ENCODE data around the gene INSIG2. TPM values are rescaled to one million over a fixed set of nuclear protein-coding genes. Genes with fewer than 3 reads are reported as not detected.

The INSIG2 gene
- total RNA-seq, 1 experiment from 2014 or later, result 13.3 TPM

DNA sequence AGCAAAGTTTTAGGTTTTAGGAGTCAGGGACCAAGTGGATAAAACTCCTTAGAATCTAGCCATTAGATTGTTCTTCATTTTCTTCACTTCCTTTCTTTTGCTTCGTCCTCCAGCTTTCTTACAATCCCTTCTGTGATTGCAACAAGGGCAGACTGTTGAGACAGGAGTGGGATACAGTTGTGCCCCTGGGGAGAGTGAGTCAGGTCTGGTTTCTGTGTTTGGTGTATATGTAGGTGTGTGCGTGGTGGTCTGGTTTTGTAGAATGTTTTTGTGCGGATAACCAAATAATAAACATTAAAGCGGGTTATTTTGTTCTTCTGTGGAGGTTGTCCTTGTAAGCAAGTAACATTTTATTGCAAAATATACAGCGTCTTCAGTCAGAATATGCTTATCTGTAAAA, 7.3 kb downstream of the INSIG2 start:
- Histone ChIP-seq H3K4me1 (ENCODE audit: insufficient read depth, low read length, poor library complexity, severe bottlenecking) (no peaks in the 10 kb centered on the region), H3K27ac (ENCODE audit: low read depth, low read length, poor library complexity, severe bottlenecking) (no peak overlapping the region), H3K27me3 (replicated peaks; ENCODE audit: insufficient read depth, low read depth, low read length, poor library complexity) (no peaks in the 10 kb centered on the region), H3K4me3 (ENCODE audit: low read depth, low read length, poor library complexity, severe bottlenecking) (no peak overlapping the region), H3K9me3 (ENCODE audit: low read depth, low read length, poor library complexity, severe bottlenecking) (no peaks in the 10 kb centered on the region), H3K36me3 (ENCODE audit: insufficient read depth, low read length, poor library complexity, severe bottlenecking) (peaks cover 3% of the 10 kb centered on the region)
- TF ChIP-seq CTCF (conservative IDR thresholded peaks at IDR 0.05; ENCODE audit: low read depth, low read length) (no peak), EZH2 (IDR thresholded peaks at IDR 0.05; ENCODE audit: borderline replicate concordance, low read depth, low read length, poor library complexity, severe bottlenecking) (no peak)
- BruUV-seq (replicated peaks), result no TSS peak
- POLR2A ChIA-PET (ENCODE audit: low non-redundant PET), result no interaction called here
- DNase-seq (ENCODE audit: low spot score), result no peak
- intact Hi-C loops (cut with micrococcal nuclease; ENCODE audit: unreplicated experiment), result no loop called here
- CTCF ChIA-PET, result no interaction called here

GRCh38 chr2:118097657-118098056, 9.4 kb downstream of the INSIG2 start:
- no peak for DNase-seq (ENCODE audit: low spot score)
- H3K9me3 ChIP-seq (ENCODE audit: low read depth, low read length, poor library complexity, severe bottlenecking), result no peaks in the 10 kb centered on the region
- no peaks in the 10 kb centered on the region for H3K27me3 ChIP-seq (replicated peaks; ENCODE audit: insufficient read depth, low read depth, low read length, poor library complexity)
- no peak overlapping the region for H3K27ac ChIP-seq (ENCODE audit: low read depth, low read length, poor library complexity, severe bottlenecking)
- intact Hi-C loops (cut with micrococcal nuclease; ENCODE audit: unreplicated experiment), result no loop called here
- POLR2A ChIA-PET (ENCODE audit: low non-redundant PET), result no interaction called here
- no TSS peak for BruUV-seq (replicated peaks)
- peaks cover 3% of the 10 kb centered on the region for H3K36me3 ChIP-seq (ENCODE audit: insufficient read depth, low read length, poor library complexity, severe bottlenecking)
- TF ChIP-seq EZH2 (IDR thresholded peaks at IDR 0.05; ENCODE audit: borderline replicate concordance, low read depth, low read length, poor library complexity, severe bottlenecking) (no peak), CTCF (conservative IDR thresholded peaks at IDR 0.05; ENCODE audit: low read depth, low read length) (no peak)
- CTCF ChIA-PET, result no interaction called here
- no peak overlapping the region for H3K4me3 ChIP-seq (ENCODE audit: low read depth, low read length, poor library complexity, severe bottlenecking)
- H3K4me1 ChIP-seq (ENCODE audit: insufficient read depth, low read length, poor library complexity, severe bottlenecking), result no peaks in the 10 kb centered on the region

- ChIA-PET POLR2A (ENCODE audit: low non-redundant PET) (no interaction called here), CTCF (no interaction called here)
- Histone ChIP-seq H3K27me3 (replicated peaks; ENCODE audit: insufficient read depth, low read depth, low read length, poor library complexity) (no peaks in the 10 kb centered on the region), H3K27ac (ENCODE audit: low read depth, low read length, poor library complexity, severe bottlenecking) (no peak overlapping the region), H3K36me3 (ENCODE audit: insufficient read depth, low read length, poor library complexity, severe bottlenecking) (peaks cover 3% of the 10 kb centered on the region), H3K4me3 (ENCODE audit: low read depth, low read length, poor library complexity, severe bottlenecking) (no peak overlapping the region), H3K9me3 (ENCODE audit: low read depth, low read length, poor library complexity, severe bottlenecking) (no peaks in the 10 kb centered on the region), H3K4me1 (ENCODE audit: insufficient read depth, low read length, poor library complexity, severe bottlenecking) (no peaks in the 10 kb centered on the region)
- DNase-seq (ENCODE audit: low spot score), result no peak
- no peak for TF ChIP-seq CTCF (conservative IDR thresholded peaks at IDR 0.05; ENCODE audit: low read depth, low read length)
- no peak for TF ChIP-seq EZH2 (IDR thresholded peaks at IDR 0.05; ENCODE audit: borderline replicate concordance, low read depth, low read length, poor library complexity, severe bottlenecking)
- intact Hi-C loops (cut with micrococcal nuclease; ENCODE audit: unreplicated experiment), result no loop called here
- no TSS peak for BruUV-seq (replicated peaks)
These were observed 10.2 kb downstream of the INSIG2 start for GRCh38 chr2:118098307-118099030.
